SW 1271 (cell line): Measurements from ENCODE around the gene DNASE1L3.
"Not testable (repeated sequence)": the region's sequence is repeated elsewhere in the genome, so short reads cannot be mapped to it uniquely, and the experiment has no call there.

Source experiments
- DNase-seq, 2 experiments: peaks; one replicate each; lab custom pipeline; 2025; lab: John Stamatoyannopoulos, UW

Gene DNASE1L3, protein sequence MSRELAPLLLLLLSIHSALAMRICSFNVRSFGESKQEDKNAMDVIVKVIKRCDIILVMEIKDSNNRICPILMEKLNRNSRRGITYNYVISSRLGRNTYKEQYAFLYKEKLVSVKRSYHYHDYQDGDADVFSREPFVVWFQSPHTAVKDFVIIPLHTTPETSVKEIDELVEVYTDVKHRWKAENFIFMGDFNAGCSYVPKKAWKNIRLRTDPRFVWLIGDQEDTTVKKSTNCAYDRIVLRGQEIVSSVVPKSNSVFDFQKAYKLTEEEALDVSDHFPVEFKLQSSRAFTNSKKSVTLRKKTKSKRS

DNA sequence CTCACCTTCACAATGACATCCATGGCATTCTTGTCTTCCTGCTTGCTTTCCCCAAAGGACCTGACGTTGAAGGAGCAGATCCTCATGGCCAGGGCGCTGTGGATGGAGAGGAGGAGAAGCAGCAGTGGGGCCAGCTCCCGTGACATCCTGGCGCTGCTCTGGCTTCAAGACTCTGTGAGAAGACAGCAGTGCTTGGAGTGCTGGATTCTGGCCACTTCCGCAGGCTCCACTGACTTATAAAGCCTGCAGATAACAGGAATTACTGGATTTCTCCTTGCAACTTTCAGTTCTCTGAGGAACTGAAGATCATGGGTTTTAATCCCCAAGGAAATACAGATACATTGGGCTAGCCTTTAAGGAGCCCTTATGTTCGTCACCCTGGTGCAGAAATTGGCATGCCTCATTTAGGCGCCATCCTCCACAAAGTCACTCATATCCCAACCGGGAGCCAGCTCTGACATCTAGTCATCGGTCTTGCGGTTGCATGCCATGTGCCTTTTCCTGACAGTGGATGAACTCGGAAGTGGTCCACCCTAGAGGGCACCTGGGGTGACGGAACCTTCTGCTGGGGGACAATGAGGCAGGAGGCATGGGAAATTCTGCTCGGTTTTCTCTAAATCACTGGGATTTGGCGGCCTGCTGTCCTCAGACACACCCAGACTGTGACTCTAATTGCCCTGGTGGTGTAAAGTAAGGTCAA, at the start of gene DNASE1L3:
DNASE1L3 (minus strand) TSS at position 212 of the 700 bp plus-strand sequence; CDS start at position 146, 66 bp downstream.
- no peak for DNase-seq

DNA sequence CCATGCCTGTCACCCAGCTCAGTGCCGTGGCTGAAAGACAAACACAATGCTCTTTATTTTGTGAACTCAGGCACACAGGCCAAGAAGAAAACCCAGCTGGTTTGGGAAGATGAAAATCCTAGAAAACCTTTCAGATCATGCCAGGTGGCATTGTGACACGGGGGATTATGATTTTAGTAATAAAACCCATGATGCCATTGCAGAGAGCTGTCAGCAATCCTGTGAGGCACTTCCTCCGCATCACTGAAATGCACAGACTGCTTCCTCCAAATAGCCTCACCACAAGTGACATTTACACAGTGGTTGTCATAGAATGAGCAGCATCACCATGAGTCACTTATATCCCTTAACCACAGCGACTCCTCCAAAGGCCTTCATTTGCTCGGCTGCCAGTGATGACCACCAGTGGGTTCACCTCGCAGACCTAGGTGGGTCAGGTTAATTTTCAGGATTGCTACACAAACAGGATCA, 49.5 kb upstream of the DNASE1L3 start:
- DNase-seq, result peak; percentile 10 to 49

DNA sequence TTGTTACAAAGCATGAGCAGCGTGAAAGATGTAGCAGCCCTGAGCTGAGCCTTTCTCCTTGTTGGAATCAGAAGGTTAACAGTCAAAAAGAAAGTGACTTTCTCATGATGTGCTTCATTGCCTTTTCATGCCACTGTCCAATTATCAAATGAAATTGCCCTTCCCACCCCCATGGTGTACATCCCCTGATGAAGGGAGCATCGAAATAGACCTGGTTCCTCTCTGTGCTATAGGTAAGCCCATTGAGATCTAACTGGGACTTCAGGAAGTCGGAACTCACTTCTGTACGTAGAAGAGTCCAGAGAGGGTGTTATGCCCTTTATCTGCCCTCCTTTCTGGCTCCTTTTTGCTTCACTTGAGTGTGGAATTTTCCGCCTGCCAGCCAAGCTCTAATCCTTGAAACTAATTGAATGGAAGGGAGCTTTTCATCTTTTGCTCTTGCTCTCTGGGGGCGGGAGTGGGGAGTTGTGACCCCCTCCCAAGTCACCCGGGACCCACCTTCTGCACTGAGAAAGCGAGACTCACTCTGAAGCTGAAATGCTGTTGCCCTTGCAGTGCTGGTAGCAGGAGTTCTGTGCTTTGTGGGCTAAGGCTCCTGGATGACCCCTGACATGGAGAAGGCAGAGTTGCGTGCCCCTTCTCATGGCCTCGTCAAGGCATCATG, 47.8 kb upstream of the DNASE1L3 start:
- no peak for DNase-seq

DNA sequence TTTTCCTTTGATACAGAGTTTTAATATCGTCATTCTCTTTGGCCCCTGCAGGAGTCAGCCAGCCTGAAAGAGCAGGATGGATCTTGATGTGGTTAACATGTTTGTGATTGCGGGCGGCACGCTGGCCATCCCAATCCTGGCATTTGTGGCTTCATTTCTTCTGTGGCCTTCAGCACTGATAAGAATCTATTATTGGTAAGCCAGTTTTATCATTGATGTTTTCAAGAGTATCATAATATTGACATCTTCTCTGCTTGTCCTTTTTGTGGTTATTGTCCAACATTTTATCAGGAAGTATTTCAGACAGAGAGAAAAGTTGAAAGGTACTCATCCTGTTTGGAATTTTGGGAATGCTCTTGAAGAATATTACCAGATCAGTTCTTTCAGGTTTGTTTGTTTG, 45.7 kb upstream of the DNASE1L3 start:
- DNase-seq, result no peak

DNA sequence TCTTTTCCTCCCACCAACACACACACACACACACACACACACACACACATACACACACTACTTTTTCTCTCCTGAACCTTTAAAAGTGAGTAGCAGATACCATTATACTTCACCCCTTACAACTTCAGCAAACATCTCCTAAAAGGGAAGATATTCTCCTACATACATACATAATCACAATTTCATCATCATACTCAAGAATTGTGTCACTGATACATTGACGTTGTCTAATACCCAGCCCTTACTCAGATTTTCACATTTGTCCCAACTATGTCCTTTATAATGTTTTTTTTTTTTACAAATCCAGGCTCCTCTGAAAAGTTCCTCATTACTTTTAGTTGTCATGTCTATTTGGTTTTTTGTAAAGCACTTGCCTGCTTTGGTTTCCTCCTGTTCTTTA, 45.3 kb upstream of the DNASE1L3 start:
- no peak for DNase-seq

DNA sequence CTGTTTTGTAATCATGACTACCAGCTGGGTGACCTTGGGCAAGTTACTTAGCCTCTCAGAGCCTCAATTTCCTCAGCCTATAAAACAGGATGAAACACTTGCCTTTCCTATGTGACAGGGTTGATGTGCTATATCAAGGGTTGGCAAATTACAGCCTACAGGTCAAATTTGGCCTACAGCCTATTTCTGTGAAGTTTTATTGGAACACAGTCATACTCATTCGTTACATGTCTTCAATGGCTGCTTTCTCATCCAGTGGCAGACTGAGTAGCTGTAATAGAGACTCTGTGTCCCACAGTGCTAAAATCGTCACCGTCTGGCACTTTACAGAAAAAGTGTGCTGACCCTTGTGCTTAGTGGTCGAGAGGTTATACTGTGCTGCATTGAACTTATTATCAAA, 43.4 kb upstream of the DNASE1L3 start:
- no peak for DNase-seq

DNA sequence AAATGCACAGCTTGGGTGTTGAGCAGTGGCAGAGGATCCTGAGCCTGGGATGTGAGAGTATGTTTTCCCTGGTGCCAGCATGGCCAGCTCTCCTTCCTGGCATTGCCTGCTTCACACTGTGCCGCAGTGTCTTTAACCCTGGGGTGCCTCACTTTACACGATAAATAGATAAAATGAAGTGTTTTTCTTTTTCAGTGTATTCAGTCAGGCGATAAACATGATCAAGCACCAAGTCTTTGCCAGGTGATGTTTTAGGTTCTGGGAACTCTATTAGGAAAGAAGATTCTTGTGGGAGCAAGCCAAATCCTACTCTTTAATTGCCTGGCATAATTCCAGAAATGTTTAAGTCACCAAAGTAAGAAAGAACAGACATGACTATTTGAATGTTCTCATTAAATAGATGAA, 40.9 kb upstream of the DNASE1L3 start:
- DNase-seq, result no peak

DNA sequence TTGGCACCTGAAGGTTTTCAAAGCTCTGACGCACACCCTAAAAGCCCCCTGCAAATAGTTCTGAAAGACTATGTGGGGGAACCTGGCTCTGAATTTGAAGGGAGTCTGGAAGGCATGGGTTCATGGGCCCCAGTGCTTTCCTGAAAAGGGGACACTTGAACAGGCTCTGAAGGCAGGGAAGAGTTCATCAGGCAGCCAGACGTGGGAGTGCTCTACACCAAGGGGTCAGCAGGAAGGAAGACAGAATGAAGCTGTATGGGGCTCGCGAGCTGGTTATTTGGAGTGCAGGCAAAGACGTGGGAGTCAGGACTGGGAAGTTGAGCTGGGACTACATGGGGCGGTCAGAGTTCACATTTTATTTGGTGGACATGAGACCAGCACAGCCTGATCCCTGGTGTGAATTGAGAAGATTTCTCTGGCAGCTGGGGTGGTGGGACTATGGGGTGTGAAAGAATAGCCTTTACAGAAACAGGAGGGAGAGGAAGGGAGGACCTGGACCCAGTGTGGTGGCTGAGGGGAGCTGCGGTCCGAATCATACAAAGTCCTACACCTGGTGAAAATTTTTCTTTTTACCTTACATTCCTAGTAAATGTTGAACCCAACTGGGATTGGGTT, 39.4 kb upstream of the DNASE1L3 start:
- no peak for DNase-seq

DNA sequence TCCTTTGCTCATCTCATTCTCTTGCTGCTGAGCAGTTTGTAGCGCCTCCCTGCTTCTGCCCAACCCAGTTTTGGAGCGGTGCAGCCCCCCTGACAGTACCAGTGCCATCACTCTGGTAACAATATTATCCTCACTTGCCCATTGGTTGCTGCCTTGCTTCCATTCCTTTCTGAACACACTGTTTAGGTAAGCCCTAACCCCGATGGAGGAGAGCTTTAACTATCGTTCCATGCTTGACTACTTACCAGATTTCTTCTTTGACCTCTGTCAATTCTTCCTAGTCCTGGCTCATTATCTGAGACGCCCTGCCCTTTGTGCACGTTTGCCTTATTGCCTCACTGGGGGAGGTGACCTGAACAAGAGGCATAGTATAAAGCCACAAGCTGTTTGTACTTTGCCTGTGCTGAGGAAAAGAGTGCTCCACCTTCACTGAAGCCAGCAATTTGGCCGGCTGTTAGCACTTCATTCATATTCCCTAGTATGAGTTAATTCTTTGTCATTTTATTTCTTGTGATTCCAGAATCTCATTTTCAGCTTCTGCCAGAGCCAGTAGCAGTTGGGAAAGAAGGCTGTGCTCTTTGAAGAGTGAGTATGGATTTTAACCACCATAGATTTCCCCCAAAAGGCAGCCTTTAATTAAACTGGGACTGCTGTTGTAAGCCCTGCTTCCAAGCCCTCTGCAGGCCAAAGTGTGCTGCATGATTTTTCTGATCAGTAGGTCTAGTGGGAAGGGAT, 38.8 kb upstream of the DNASE1L3 start:
- DNase-seq, result no peak

DNA sequence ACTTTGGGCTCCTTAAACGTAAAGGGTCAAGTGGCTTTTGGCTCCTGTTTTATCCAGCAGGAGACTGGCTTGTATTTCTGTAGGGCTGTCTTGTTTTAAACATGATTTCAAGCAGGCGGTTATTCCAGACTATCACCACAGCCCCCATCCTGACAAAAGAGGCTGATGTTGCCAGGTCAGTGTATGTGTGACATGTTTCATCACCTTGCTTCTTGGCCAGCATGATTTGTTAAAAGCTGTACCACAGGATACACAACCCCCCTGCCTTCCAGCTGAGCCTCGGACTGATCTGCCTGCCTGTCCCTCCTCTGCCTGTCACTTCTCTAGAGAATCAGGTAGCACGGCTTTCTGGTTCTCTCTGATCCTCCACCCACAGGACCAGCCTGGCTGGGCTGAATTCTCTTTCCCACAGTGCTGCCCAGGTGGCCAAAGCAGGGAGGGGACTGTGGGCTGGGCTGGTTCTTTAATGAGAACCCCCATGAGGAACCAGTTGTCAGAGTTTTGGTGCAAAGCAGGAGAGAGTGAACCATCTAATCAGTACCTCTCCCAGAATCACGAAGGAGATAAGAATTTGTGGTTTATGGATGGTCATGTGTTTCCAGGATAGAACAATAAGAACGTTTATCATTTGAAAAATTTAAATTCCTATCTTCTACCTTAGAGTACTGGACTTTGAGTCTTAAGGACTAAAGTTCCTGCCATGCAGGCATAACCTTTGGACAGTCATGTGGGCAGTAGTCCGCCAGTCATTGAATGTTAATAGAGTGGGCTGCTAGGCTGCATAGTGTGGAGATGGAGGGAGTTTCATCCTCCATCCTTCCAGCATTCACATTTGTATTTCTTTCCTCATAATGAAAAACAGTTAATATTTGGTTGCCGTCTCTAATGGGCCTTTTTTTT, 35.6 kb upstream of the DNASE1L3 start:
- DNase-seq, result no peak

DNA sequence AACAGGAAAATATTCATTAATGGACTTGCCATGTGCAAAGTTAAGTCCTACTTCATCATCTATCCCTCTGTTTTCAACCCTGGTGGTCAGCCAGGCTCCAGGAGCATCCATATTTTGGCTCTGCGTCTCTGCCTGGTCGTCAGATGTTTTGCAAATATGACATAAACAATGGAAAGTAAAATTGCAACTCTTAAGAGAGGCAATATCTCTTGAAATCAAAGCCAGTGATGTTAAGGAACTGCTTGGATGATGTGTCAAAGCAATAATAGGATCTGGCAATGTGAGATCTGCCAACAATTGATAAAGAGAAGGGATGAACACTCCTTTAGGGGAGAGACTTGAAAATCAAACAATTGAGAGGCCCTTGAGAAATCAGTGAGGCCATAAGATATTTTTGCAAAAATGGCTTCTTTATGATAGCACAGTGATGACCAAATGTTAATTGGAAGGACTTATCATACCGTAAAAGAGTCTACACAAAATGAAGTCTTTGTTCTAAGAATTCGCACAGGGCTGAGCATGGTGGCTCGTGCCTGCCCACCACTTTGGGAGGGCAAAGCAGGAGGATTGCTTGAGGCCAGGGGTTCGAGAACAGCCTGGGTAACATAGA, 33.3 kb upstream of the DNASE1L3 start:
- no peak for DNase-seq

DNA sequence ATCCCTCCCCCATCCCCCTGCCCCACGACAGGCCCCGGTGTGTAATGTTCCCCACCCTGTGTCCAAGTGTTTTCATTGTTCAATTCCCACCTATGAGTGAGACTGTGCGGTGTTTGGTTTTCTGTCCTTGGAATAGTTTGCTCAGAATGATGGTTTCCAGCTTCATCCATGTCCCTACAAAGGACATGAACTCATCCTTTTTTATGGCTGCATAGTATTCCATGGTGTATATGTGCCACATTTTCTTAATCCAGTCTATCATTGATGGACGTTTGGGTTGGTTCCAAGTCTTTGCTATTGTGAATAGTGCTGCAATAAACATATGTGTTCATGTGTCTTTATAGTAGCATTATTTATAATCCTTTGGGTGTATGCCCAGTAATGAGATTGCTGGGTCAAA, 32.1 kb upstream of the DNASE1L3 start:
- not testable (repeated sequence) for DNase-seq

DNA sequence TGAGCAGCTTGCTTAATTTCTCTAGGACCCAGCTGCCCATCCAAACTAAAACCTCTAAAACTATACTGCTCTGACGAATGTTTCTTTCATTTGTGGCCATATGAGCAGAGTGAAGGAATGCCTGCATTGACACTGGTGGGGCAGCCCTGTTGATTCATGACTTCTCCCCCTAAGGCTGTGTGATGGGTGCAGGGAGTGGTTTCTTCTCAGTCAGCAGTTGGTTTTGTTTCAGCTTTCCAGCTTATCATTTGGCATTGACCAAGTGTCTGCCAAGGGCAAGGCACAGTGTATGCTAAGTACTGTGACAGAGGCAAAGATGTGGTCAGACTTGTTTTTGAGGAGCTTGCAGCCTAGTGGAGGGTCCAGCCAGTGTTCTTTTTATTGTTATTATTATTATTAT, 31.6 kb upstream of the DNASE1L3 start:
- no peak for DNase-seq

DNA sequence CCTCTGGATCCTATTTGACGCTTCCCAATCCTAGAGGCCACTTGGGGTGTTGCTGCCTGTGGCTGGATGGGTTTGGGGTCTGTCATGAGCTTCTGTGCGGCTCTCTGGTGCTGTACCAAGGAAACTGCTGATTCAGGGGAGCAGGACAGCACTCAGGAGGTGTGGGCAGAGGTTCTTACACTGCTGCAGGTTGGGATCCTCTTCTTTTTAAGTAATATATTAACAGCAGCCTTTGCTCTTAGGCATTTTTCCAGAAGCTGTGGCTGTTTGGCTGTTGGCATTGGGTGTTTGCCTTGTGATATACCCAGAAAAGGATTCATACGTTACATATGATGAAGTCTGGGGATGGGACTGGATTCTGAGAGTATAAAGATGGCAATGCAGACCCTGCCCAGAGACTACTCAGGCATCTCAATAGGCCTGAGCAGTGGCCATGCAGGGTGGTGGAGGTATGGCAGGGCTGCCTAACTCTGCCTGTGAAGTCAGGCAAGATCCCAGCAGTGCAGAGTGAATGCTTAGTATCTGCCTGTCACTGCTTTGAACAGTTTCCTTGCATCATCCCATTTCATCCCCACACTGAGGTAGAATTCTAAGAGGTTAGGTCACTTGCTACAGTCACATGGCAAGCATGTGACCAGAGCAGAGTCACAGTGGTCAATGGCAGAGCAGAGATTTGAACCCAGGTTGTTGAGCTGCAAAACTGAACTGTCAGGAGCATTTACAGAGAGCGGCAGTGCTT, 30.7 kb upstream of the DNASE1L3 start:
- no peak for DNase-seq

DNA sequence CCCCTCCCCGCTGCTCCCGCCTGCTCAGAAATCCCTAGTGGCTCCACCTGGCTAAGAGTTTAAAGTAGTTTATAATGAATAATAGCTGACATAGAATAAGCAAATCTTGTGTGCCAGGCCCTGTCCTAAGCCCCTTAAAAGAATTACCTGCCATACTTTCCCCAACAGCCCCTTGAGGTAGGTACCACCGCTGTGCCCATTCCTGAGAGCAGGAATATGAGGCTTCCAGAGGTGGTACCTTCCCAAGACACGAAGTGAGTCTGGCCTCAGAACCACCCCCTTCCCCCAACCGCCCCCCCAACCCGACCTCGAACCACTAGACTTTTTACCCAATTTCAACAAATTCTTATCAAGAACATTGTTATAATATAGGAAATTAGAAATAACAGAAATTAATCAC, 28.1 kb upstream of the DNASE1L3 start:
- DNase-seq, result no peak

DNA sequence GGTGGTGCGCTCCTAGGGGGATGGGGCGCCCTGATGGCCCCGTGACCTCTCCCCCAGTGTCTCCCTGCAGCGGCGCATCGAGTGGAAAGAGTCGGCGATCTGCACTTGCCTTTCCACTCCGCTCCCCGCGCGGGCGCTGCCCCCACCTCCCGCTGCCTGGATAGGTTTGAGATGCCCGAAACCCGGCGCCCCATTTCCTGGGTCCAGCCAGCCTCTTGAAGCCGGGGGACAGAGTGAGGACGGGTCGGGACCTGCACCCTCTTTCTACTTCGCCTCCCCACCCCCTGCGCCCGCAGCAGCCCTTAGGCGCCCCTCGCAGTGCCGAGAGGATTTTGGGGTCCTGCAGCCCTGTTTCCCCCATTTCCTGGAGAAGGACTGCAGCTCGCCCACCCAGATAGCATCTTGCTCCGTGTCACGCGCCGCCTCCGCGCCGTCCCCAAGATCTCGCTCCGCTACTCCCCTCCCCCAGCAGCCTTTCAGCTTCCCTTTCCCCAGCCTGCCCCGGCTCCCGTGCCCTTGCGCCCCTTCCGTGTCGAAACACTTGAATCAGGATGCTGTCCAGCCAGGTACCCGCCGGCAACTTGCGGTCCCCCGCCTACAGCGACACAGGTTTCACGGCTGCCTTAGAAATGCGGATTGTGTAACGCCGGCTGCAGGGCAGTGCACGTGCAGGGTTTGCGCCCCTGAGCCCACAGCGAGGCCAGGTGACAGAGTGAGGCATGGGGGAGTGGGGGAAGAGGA, 27.3 kb upstream of the DNASE1L3 start:
- peak; percentile 11 to 37 for DNase-seq

DNA sequence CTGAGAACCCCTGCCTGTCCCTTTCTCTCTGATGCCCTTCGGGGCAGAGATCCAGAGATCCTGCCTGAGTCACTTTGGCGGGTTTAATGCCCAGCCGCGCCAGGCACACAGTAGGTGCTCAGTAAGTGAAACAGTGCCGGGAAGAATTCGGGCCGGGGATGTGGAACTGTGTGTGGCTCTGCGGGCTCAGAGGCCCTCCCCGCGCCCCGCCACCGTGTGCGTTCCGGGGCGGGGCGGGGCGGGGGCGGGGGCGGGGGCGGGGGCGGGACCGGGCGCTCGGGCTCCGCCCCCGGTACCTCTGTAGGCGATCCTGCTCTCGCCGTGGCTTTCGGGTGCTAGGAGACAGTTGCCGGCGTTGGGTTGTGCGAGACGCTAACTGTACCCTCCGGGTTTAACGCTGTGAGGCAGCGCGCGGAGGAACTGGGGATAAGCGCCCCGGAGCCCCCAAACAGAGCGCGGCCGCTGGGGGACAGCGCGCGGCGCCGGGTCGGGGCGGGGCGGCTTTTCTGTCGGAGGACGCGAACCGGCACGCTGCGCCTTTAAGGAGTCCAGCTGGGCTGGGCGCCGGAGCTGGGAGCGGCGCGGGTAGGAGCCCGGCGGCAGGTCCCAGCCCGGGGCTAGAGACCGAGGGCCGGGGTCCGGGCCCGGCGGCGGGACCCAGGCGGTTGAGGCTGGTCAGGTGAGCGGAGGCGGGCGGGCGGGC, 26.6 kb upstream of the DNASE1L3 start, which contains the start of gene ABHD6:
ABHD6 (plus strand) TSS at position 555 of the 703 bp plus-strand sequence. CDS start 18,795 bp downstream, outside the sequence.
- DNase-seq, result peak in 1 of 2 experiments; percentile 50
